Spleen (tissue), 7 donors: Measurements from ENCODE around the gene B4GALNT3.

Experiments used
- POLR2A ChIP-seq, 3 donors: fragments of 450-650 bp; IDR thresholded peaks; one replicate each; pipeline ENCODE4 v1.5.1; 2017; ENCODE audit warnings: antibody characterized with exemption in 3 of 3, mild to moderate bottlenecking in 1 of 3
- TF ChIP-seq, protein P1 (sequence below), 11 experiments: fragments of 200-600 bp in 7 of 11; fragments of 450-650 bp in 4 of 11; sonication (generic) in 4 of 11; IDR thresholded peaks in 8 of 11; conservative IDR thresholded peaks in 3 of 11; 1 replicate in 7 of 11; 2 replicates in 4 of 11; pipeline versions ENCODE4 v1.4.0 to v1.8.0; 2016 to 2021; ENCODE audit warnings: antibody characterized with exemption in 11 of 11, inconsistent platforms in 4 of 11, mild to moderate bottlenecking in 1 of 11
- donor health status: DM: no; HTN: no; CAD: no; lungs with moderate emphysema.
- donor health status: DM: no; HTN: no; CAD: no.
- donor health status: DM: no; HTN: no; CAD: no.

DNA sequence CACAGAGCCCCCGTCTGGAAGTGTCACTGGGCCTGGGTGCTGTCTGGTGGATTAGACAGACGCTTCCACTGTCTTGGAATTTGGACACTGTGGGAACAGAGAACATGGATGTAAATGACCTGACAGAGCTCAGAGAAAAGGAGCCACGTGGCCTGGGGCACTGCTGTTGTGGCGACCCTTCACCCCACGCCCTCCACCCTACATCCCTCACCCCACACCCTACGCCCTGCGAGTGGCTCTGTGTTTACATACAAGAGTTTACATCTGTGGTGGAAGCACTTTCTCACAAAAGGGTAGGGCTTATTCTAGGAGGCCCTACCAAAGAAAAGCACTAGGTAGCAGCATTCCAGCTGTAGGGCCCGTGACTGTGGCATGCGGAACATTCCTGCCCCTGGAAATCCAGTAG, 47.7 kb downstream of the B4GALNT3 start:
- TF ChIP-seq, protein P1, sequence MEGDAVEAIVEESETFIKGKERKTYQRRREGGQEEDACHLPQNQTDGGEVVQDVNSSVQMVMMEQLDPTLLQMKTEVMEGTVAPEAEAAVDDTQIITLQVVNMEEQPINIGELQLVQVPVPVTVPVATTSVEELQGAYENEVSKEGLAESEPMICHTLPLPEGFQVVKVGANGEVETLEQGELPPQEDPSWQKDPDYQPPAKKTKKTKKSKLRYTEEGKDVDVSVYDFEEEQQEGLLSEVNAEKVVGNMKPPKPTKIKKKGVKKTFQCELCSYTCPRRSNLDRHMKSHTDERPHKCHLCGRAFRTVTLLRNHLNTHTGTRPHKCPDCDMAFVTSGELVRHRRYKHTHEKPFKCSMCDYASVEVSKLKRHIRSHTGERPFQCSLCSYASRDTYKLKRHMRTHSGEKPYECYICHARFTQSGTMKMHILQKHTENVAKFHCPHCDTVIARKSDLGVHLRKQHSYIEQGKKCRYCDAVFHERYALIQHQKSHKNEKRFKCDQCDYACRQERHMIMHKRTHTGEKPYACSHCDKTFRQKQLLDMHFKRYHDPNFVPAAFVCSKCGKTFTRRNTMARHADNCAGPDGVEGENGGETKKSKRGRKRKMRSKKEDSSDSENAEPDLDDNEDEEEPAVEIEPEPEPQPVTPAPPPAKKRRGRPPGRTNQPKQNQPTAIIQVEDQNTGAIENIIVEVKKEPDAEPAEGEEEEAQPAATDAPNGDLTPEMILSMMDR (IDR thresholded peaks at IDR 0.05 in 8 of 11, conservative IDR thresholded peaks at IDR 0.05 in 3 of 11) = no peak
- TF ChIP-seq POLR2A (IDR thresholded peaks at IDR 0.05) = no peak
